Measurements from ENCODE around the gene RFX7. TPM values are rescaled to one million over a fixed set of nuclear protein-coding genes. Genes with fewer than 3 reads are reported as not detected.
"Not testable (repeated sequence)": the region's sequence is repeated elsewhere in the genome, so short reads cannot be mapped to it uniquely, and the experiment has no call there.

RFX7 gene
- total and polyA plus RNA-seq, 9 donors: 3.0 to 19.5 (median 14.8) TPM

DNA sequence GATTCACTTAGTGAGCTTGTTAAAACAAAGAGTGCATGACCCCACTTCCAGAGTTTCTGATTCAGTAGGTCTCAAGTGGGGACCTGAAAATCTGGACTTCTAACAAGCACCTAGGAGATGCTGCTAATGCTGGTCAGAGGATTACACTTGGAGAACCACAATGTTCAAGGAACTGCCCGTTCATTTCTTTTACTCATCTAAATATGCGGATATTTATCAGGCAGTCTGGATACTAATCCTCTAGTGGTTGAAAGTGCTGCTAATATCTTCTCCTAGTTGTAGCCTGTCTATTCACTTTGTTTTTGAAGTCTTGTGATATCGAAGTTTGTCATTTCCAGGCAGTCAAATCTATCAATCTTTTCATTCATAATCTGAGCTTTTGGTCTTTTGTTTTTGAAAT is 86.8 kb downstream of the RFX7 start:
- Histone ChIP-seq H3K27me3 (no peaks in the 10 kb centered on the region), H3K27ac (no peak overlapping the region), H3K36me3 (no peaks in the 10 kb centered on the region), H3K4me1 (ENCODE audit: insufficient read depth) (no peaks in the 10 kb centered on the region), H3K9me3 (no peaks in the 10 kb centered on the region), H3K4me3 (no peak overlapping the region)
- TF ChIP-seq EP300 (IDR thresholded peaks at IDR 0.05): no peak
- TF ChIP-seq CTCF (IDR thresholded peaks at IDR 0.05): no peak
- no peak for DNase-seq
- 86 to 92% (median 90%) methylated on average over 3 of the region's 3 CpGs for WGBS, 3 donors
- intact Hi-C loops (cut with DNase I): no loop called here

GRCh38 chr15:56155278-56155677 is 88.4 kb downstream of the RFX7 start:
- 84 to 95% (median 92%) methylated on average over 10 of the region's 10 CpGs for WGBS, 3 donors
- DNase-seq; intact Hi-C loops (cut with DNase I): not testable (repeated sequence)

DNA sequence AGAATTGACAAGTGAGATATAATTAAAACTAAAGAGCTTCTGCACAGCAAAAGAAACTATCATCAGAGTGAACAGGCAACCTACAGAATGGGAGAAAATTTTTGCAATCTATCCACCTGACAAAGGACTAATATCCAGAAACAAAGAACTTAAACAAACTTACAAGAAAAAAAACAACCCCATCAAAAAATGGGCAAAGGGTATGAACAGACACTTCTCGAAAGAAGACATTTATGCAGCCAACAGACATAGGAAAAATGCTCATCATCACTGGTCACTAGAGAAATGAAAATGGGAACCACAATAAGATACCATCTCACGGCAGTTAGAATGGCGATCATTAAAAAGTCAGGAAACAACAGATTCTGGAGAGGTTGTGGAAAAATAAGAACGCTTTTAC is 88.9 kb downstream of the RFX7 start:
- H3K27ac ChIP-seq; DNase-seq; H3K9me3 ChIP-seq; H3K4me3 ChIP-seq; H3K27me3 ChIP-seq; H3K36me3 ChIP-seq; intact Hi-C loops (cut with DNase I); H3K4me1 ChIP-seq (ENCODE audit: insufficient read depth): not testable (repeated sequence)
- WGBS, 3 donors: 94 to 98% (median 95%) methylated on average over 4 of the region's 4 CpGs

More at GRCh38 chr15:56155278-56155677, 88.4 kb downstream of the RFX7 start:
- not testable (repeated sequence) for H3K27me3 ChIP-seq; H3K27ac ChIP-seq; H3K4me3 ChIP-seq; H3K4me1 ChIP-seq (ENCODE audit: insufficient read depth); H3K36me3 ChIP-seq; H3K9me3 ChIP-seq

- Histone ChIP-seq H3K4me3 (no peak overlapping the region), H3K27ac (no peak overlapping the region), H3K4me1 (ENCODE audit: insufficient read depth) (no peaks in the 10 kb centered on the region), H3K27me3 (no peaks in the 10 kb centered on the region), H3K36me3 (no peaks in the 10 kb centered on the region), H3K9me3 (no peaks in the 10 kb centered on the region)
- no peak for DNase-seq
- TF ChIP-seq CTCF (IDR thresholded peaks at IDR 0.05) (no peak), EP300 (IDR thresholded peaks at IDR 0.05) (no peak), POLR2A (IDR thresholded peaks at IDR 0.05) (no peak)
- WGBS, 3 donors: 93 to 95% (median 95%) methylated on average over 6 of the region's 6 CpGs
- intact Hi-C loops (cut with DNase I): no loop called here
Measured at GRCh38 chr15:56150204-56150603, 93.5 kb downstream of the RFX7 start.

DNA sequence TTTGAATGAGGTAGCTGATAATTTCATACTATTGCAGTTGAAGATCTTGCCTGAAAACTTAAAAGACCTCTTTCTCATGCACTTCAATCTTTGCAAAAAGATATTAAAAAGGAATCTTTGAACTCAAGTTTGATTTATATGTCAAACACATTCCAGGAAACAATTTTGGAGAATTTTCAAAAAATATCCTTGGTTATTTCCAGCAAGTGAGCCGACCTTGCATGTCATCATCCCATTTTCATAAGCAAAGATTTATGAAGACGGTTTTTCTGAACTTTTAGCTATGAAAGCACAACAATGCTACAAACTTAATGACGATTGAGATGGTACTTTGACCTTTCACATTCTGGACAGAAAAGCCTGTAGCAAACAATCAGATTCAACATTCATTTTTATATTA is 95.6 kb downstream of the RFX7 start:
- TF ChIP-seq EP300 (IDR thresholded peaks at IDR 0.05): no peak
- TF ChIP-seq POLR2A (IDR thresholded peaks at IDR 0.05): no peak
- no peak for TF ChIP-seq CTCF (IDR thresholded peaks at IDR 0.05)
- Histone ChIP-seq H3K36me3 (no peaks in the 10 kb centered on the region), H3K4me1 (ENCODE audit: insufficient read depth) (no peaks in the 10 kb centered on the region), H3K27ac (no peak overlapping the region), H3K27me3 (no peaks in the 10 kb centered on the region), H3K4me3 (no peak overlapping the region), H3K9me3 (no peaks in the 10 kb centered on the region)
- intact Hi-C loops (cut with DNase I): no loop called here
- no peak for DNase-seq
- WGBS, 3 donors: 50 to 67% (median 53%) methylated on average over 3 of the region's 3 CpGs

- Histone ChIP-seq H3K36me3 (no peaks in the 10 kb centered on the region), H3K27ac (no peak overlapping the region), H3K4me3 (no peak overlapping the region), H3K9me3 (no peaks in the 10 kb centered on the region), H3K4me1 (ENCODE audit: insufficient read depth) (no peaks in the 10 kb centered on the region), H3K27me3 (no peaks in the 10 kb centered on the region)
- TF ChIP-seq POLR2A (IDR thresholded peaks at IDR 0.05): no peak
- intact Hi-C loops (cut with DNase I): no loop called here
- 60 to 70% (median 66%) methylated on average over 1 of the region's 1 CpG for WGBS, 3 donors
- DNase-seq: no peak
Measured at GRCh38 chr15:56146756-56147155, 96.9 kb downstream of the RFX7 start.
